ENCODE data around the gene SDCBP2.

- TF ChIP-seq EZH2 (IDR thresholded peaks at IDR 0.05; ENCODE audit: low read depth, low read length, severe bottlenecking) = no peak
- TF ChIP-seq POLR2A (IDR thresholded peaks at IDR 0.05; ENCODE audit: control extremely low read depth in 1 of 2, low read depth in 2 of 2, low read length in 2 of 2) = no peak
- TF ChIP-seq POLR2AphosphoS5 (IDR thresholded peaks at IDR 0.05; ENCODE audit: low read depth, low read length) = no peak
- TF ChIP-seq TEAD4 (IDR thresholded peaks at IDR 0.05; ENCODE audit: low read depth, low read length) = no peak
- TF ChIP-seq SP1 (IDR thresholded peaks at IDR 0.05; ENCODE audit: low read depth, low read length) = no peak
- no peak for TF ChIP-seq MAX (IDR thresholded peaks at IDR 0.05)
- no peak for TF ChIP-seq CTCF (IDR thresholded peaks at IDR 0.05; ENCODE audit: control extremely low read depth in 1 of 3, insufficient read depth in 1 of 3, low read depth in 1 of 3, low read length in 3 of 3)
- no peak for TF ChIP-seq ATF3 (IDR thresholded peaks at IDR 0.05; ENCODE audit: insufficient read depth, low read depth, low read length)
- TF ChIP-seq SIX5 (IDR thresholded peaks at IDR 0.05; ENCODE audit: low read depth, low read length) = no peak
Observed at GRCh38 chr20:1337441-1337840, 8.5 kb upstream of the SDCBP2 start.

Data from H1 (cell line).